ENCODE data around the gene MBD5.

MBD5 gene

DNA sequence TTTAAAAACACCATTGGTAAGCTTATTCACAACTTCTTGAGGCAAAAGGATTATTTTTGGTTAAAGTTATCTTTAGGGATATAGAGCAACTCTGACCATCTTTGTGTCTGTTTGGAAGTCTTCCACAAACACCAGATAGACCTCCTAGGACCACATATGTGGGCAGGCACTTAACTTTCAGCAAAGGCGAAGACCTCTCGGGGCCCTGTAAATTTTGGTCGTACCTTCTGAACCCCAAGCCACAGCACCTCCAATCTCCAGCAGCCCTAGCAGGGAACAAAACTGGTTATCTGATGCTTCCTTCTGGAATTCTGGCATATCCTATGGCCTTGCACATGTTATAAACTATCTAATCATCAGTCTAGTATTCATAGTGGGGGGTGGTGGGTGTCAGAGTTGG is 114.8 kb downstream of the MBD5 start:
- no peak for TF ChIP-seq CTCF (conservative IDR thresholded peaks at IDR 0.05; ENCODE audit: low read depth, low read length)
- H3K4me3 ChIP-seq (ENCODE audit: low read depth, low read length): no peak overlapping the region
- DNase-seq (ENCODE audit: low read depth): no peak

GRCh38 chr2:148136441-148136840 is 115.5 kb downstream of the MBD5 start:
- TF ChIP-seq CTCF (conservative IDR thresholded peaks at IDR 0.05; ENCODE audit: low read depth, low read length): no peak
- no peak for DNase-seq (ENCODE audit: low read depth)
- H3K4me3 ChIP-seq (ENCODE audit: low read depth, low read length): no peak overlapping the region

- DNase-seq (ENCODE audit: low read depth): no peak
- H3K4me3 ChIP-seq (ENCODE audit: low read depth, low read length): no peak overlapping the region
- TF ChIP-seq CTCF (conservative IDR thresholded peaks at IDR 0.05; ENCODE audit: low read depth, low read length): no peak
Observed at GRCh38 chr2:148161909-148162435, 141.1 kb downstream of the MBD5 start.

GRCh38 chr2:148162871-148163270 is 142.0 kb downstream of the MBD5 start:
- DNase-seq (ENCODE audit: low read depth): no peak
- H3K4me3 ChIP-seq (ENCODE audit: low read depth, low read length): no peak overlapping the region
- no peak for TF ChIP-seq CTCF (conservative IDR thresholded peaks at IDR 0.05; ENCODE audit: low read depth, low read length)

- DNase-seq (ENCODE audit: low read depth): no peak
- H3K4me3 ChIP-seq (ENCODE audit: low read depth, low read length): no peak overlapping the region
- no peak for TF ChIP-seq CTCF (conservative IDR thresholded peaks at IDR 0.05; ENCODE audit: low read depth, low read length)
Observed at GRCh38 chr2:148165975-148166374, 145.1 kb downstream of the MBD5 start.

- no peak for TF ChIP-seq CTCF (conservative IDR thresholded peaks at IDR 0.05; ENCODE audit: low read depth, low read length)
- H3K4me3 ChIP-seq (ENCODE audit: low read depth, low read length): no peak overlapping the region
- DNase-seq (ENCODE audit: low read depth): no peak
Observed at GRCh38 chr2:148167241-148167766, 146.4 kb downstream of the MBD5 start.

- peak; percentile 3 for DNase-seq (ENCODE audit: low read depth)
Observed at GRCh38 chr2:148167855-148168254, 147.0 kb downstream of the MBD5 start.

More at GRCh38 chr2:148167855-148168254, 147.0 kb downstream of the MBD5 start:
- no peak overlapping the region for H3K4me3 ChIP-seq (ENCODE audit: low read depth, low read length)
- TF ChIP-seq CTCF (conservative IDR thresholded peaks at IDR 0.05; ENCODE audit: low read depth, low read length): no peak

Data from choroid plexus epithelial cell (primary cell).